SU-DHL-6 (cell line): ENCODE data around the gene PLXDC2.

Experiments used
- CTCF ChIP-seq: fragments of 200-600 bp; sonication (generic); IDR thresholded peaks from one replicate; pipeline ENCODE4 v1.5.1; 2017; ENCODE audit warnings: antibody characterized with exemption, mild to moderate bottlenecking, low read length, moderate library complexity; ENCODE audit not compliant: insufficient read depth, poor library complexity, severe bottlenecking
- EZH2phosphoT487 ChIP-seq: fragments of 200-600 bp; sonication (generic), shearing (Covaris generic); conservative IDR thresholded peaks from 2 replicates; pipeline ENCODE4 v1.6.1; 2018; ENCODE audit warnings: mild to moderate bottlenecking, antibody characterized with exemption, low read length, moderate library complexity, mixed read lengths

GRCh38 chr10:19971343-19972052 is 155.3 kb downstream of the PLXDC2 start:
- TF ChIP-seq CTCF (no peak), EZH2phosphoT487 (no peak)
